Ishikawa (cell line): ENCODE data around the gene HNRNPLL.

Experiments
- CEBPB ChIP-seq: IDR thresholded peaks from 2 replicates; pipeline ENCODE4 v1.6.1; 2012
- CREB1 ChIP-seq: IDR thresholded peaks from 2 replicates; pipeline ENCODE4 v1.6.1; 2012; ENCODE audit warnings: low read depth
- EGR1 ChIP-seq: IDR thresholded peaks from 2 replicates; pipeline ENCODE4 v1.6.1; 2012
- EP300 ChIP-seq: IDR thresholded peaks from 2 replicates; pipeline ENCODE4 v1.6.1; 2012; ENCODE audit warnings: borderline replicate concordance
- FOXM1 ChIP-seq: IDR thresholded peaks from 2 replicates; pipeline ENCODE4 v1.6.1; 2012; ENCODE audit warnings: low read depth, borderline replicate concordance
- MAX ChIP-seq: IDR thresholded peaks from 2 replicates; pipeline ENCODE4 v1.6.1; 2012
- NFIC ChIP-seq: IDR thresholded peaks from 2 replicates; pipeline ENCODE4 v1.6.1; 2012
- RAD21 ChIP-seq: IDR thresholded peaks from 2 replicates; pipeline ENCODE4 v1.6.1; 2012; ENCODE audit warnings: low read depth
- REST ChIP-seq: IDR thresholded peaks from 2 replicates; pipeline ENCODE4 v1.6.1; 2012; ENCODE audit warnings: low read depth, mild to moderate bottlenecking
- TAF1 ChIP-seq: IDR thresholded peaks from 2 replicates; pipeline ENCODE4 v1.6.1; 2012; ENCODE audit warnings: low read depth, mild to moderate bottlenecking
- TCF12 ChIP-seq: IDR thresholded peaks from 2 replicates; pipeline ENCODE4 v1.6.1; 2012; ENCODE audit warnings: low read depth
- TEAD4 ChIP-seq: IDR thresholded peaks from 2 replicates; pipeline ENCODE4 v1.6.1; 2012
- USF1 ChIP-seq: IDR thresholded peaks from 2 replicates; pipeline ENCODE4 v1.6.1; 2012
- YY1 ChIP-seq: IDR thresholded peaks from 2 replicates; pipeline ENCODE4 v1.6.1; 2012; ENCODE audit warnings: low read depth
- ZBTB7A ChIP-seq: IDR thresholded peaks from 2 replicates; pipeline ENCODE4 v1.6.1; 2012; ENCODE audit warnings: low read depth

The HNRNPLL gene

DNA sequence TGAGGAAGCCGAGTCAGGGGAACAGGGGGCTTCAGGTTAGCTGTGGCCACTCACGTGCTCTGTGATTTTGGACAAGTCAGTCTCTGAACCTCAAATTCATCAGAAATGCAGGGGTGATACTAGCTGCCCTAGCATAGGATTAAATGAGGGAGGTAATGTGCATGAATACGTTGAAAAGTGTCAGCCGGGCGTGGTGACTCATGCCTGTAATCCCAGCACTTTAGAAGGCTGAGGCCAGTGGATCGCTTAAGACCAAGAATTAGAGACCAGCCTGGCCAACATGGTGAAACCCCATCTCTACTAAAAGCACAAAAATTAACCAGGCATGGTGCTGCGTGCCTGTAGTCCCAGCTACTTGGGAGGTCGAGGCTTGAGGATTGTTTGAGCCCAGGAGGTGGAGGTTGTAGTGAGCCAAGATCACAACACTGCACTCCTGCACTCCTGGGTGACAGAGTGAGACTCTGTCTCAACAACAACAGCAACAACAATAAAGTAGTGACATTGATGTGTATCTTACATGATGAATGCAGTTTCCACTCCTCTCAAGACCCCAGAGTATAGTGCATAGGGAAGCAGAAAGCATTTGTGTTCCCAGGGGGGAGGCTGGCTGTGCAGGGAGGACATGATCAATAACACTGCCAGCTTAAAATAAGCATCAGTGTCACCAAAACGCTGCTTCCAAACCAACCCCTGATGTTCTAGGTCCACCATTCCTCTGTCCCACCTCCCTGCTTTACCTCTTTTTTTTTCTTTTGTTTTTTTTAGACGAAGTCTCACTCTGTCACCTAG, 68.8 kb downstream of the HNRNPLL start:
- TF ChIP-seq USF1 (no peak), CREB1 (no peak), YY1 (no peak), FOXM1 (no peak), CEBPB (no peak), MAX (no peak), TCF12 (no peak), RAD21 (no peak), EGR1 (no peak), NFIC (no peak), REST (no peak), EP300 (no peak), ZBTB7A (no peak), TAF1 (no peak), TEAD4 (no peak)

- TF ChIP-seq FOXM1 (no peak), EGR1 (no peak), CREB1 (no peak)
Measured at GRCh38 chr2:38533180-38533579, 69.5 kb downstream of the HNRNPLL start.

DNA sequence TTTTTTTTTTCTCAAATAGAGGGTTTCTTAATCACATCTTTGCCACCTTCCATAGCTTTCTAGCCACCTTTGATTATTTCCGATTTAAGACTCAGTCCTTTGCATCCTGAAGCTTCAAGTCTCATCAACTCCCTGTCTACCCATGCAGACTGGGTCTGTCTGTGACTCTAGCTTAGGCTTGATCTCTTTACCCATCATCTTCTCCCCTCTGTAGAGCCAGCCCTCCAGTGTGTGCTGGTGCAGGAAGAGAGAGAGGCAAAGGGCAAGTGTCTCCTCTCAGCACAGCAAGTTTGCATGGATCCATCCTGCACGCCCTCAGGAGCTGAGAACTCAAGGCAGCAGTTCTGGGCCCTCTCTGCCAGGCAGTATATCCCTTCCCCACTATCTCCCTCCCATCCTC, 70.4 kb downstream of the HNRNPLL start:
- no peak for TF ChIP-seq REST
- no peak for TF ChIP-seq TCF12
- no peak for TF ChIP-seq ZBTB7A
- no peak for TF ChIP-seq TEAD4
- no peak for TF ChIP-seq RAD21
- TF ChIP-seq CEBPB, result no peak
- TF ChIP-seq USF1, result no peak
- TF ChIP-seq NFIC, result no peak
- no peak for TF ChIP-seq TAF1
- no peak for TF ChIP-seq EGR1
- TF ChIP-seq CREB1, result no peak
- TF ChIP-seq YY1, result no peak
- no peak for TF ChIP-seq MAX
- no peak for TF ChIP-seq FOXM1
- no peak for TF ChIP-seq EP300

- TF ChIP-seq TCF12 (no peak), EGR1 (no peak), TEAD4 (no peak), FOXM1 (no peak), CEBPB (no peak), NFIC (no peak), YY1 (no peak), REST (no peak), CREB1 (no peak), TAF1 (no peak), USF1 (no peak), RAD21 (no peak), MAX (no peak), ZBTB7A (no peak), EP300 (no peak)
Measured at GRCh38 chr2:38529208-38529607, 73.5 kb downstream of the HNRNPLL start.
